BE2C (cell line): ENCODE data around the gene IDNK.
A peak's percentile ranks its signal among the peaks of the same experiment; 100 is the strongest.
"Not testable (repeated sequence)": the region's sequence is repeated elsewhere in the genome, so short reads cannot be mapped to it uniquely, and the experiment has no call there.

ENCODE experiments used
- DNase-seq: peaks from one replicate; pipeline ENCODE4 v3.0.0-alpha.2; 2020
- H3K27me3 ChIP-seq: fragments of 250-450 bp; sonication (Bioruptor Pico); 2 replicates; pipeline ENCODE4 v1.5.1; 2020; ENCODE audit warnings: mild to moderate bottlenecking
- H3K36me3 ChIP-seq: fragments of 250-450 bp; sonication (Bioruptor Pico); 2 replicates; pipeline ENCODE4 v1.5.1; 2020; ENCODE audit warnings: mild to moderate bottlenecking
- H3K4me1 ChIP-seq: fragments of 250-450 bp; sonication (Bioruptor Pico); 2 replicates; pipeline ENCODE4 v1.5.1; 2020
- H3K4me3 ChIP-seq: 2 replicates; pipeline ENCODE4 v1.5.1; 2011; ENCODE audit warnings: low read depth, low read length
- H3K9me3 ChIP-seq: fragments of 250-450 bp; sonication (Bioruptor Pico); 2 replicates; pipeline ENCODE4 v1.5.1; 2020
- CTCF ChIP-seq: IDR thresholded peaks from 2 replicates; pipeline ENCODE4 v1.5.1; 2012; ENCODE audit warnings: mild to moderate bottlenecking, low read depth, low read length

IDNK gene

GRCh38 chr9:83588256-83588655, 34.7 kb upstream of the IDNK start:
- Histone ChIP-seq H3K4me3 (no peak overlapping the region), H3K9me3 (no peaks in the 10 kb centered on the region), H3K4me1 (no peaks in the 10 kb centered on the region), H3K27me3 (no peaks in the 10 kb centered on the region), H3K36me3 (no peaks in the 10 kb centered on the region)
- no peak for TF ChIP-seq CTCF
- no peak for DNase-seq

GRCh38 chr9:83596899-83597504, 25.9 kb upstream of the IDNK start:
- H3K4me3 ChIP-seq: no peak overlapping the region
- peak; percentile 62 for DNase-seq
- no peaks in the 10 kb centered on the region for H3K9me3 ChIP-seq
- H3K4me1 ChIP-seq: no peaks in the 10 kb centered on the region
- no peaks in the 10 kb centered on the region for H3K36me3 ChIP-seq
- no peaks in the 10 kb centered on the region for H3K27me3 ChIP-seq
- TF ChIP-seq CTCF: peak; percentile 83

GRCh38 chr9:83598487-83598886, 24.5 kb upstream of the IDNK start:
- no peaks in the 10 kb centered on the region for H3K9me3 ChIP-seq
- no peak for TF ChIP-seq CTCF
- no peaks in the 10 kb centered on the region for H3K4me1 ChIP-seq
- H3K36me3 ChIP-seq: no peaks in the 10 kb centered on the region
- no peaks in the 10 kb centered on the region for H3K27me3 ChIP-seq
- no peak overlapping the region for H3K4me3 ChIP-seq
- DNase-seq: no peak

- H3K27me3 ChIP-seq: no peaks in the 10 kb centered on the region
- DNase-seq: no peak
These were observed 23.9 kb upstream of the IDNK start for GRCh38 chr9:83599071-83599470.

GRCh38 chr9:83601463-83601862, 21.5 kb upstream of the IDNK start:
- H3K27me3 ChIP-seq: no peaks in the 10 kb centered on the region
- H3K36me3 ChIP-seq: no peaks in the 10 kb centered on the region
- H3K4me1 ChIP-seq: no peaks in the 10 kb centered on the region
- no peaks in the 10 kb centered on the region for H3K9me3 ChIP-seq
- H3K4me3 ChIP-seq: no peak overlapping the region
- DNase-seq: no peak
- no peak for TF ChIP-seq CTCF

More at GRCh38 chr9:83599071-83599470, 23.9 kb upstream of the IDNK start:
- no peak for TF ChIP-seq CTCF
- Histone ChIP-seq H3K9me3 (no peaks in the 10 kb centered on the region), H3K4me3 (no peak overlapping the region), H3K36me3 (no peaks in the 10 kb centered on the region), H3K4me1 (no peaks in the 10 kb centered on the region)

GRCh38 chr9:83607620-83608019, 15.3 kb upstream of the IDNK start:
- H3K27me3 ChIP-seq, H3K4me3 ChIP-seq, DNase-seq, H3K9me3 ChIP-seq, H3K4me1 ChIP-seq, H3K36me3 ChIP-seq: not testable (repeated sequence)

GRCh38 chr9:83613298-83613697, 9.6 kb upstream of the IDNK start:
- not testable (repeated sequence) for H3K27me3 ChIP-seq, H3K36me3 ChIP-seq

More at GRCh38 chr9:83613298-83613697, 9.6 kb upstream of the IDNK start:
- H3K4me1 ChIP-seq, H3K9me3 ChIP-seq, H3K4me3 ChIP-seq, DNase-seq: not testable (repeated sequence)
